EL (cell line): ENCODE results near the gene LYPD1.
A peak's percentile ranks its signal among the peaks of the same experiment; 100 is the strongest.

Experiments
- DNase-seq: peaks from one replicate; pipeline ENCODE4 v3.0.0-alpha.2; 2016

The LYPD1 gene

DNA sequence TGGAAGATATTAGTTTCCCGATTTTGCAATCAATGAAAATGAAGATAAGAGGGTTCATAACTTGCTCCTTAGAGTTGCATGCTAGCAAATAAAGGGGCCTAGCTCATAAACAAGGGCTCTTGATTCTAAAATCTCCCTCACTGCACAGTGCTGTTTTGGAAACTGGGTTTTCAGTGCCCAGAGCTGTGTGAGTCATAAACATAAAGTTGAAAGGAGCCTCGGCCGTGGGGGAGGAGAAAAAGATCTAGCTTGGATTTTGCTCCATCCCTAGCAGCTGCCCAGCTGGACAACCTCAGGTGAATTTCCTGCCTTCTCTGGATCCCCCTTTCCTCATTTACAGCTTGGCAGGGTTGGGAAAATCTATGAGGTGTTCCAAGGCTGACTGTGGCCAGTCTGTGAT, 42.5 kb downstream of the LYPD1 start:
- DNase-seq = peak; percentile 9

GRCh38 chr2:132623096-132623839, 46.7 kb downstream of the LYPD1 start:
- DNase-seq = peak; percentile 38

- no peak for DNase-seq
Observed at GRCh38 chr2:132621131-132621875, 48.7 kb downstream of the LYPD1 start.

GRCh38 chr2:132620115-132620514, 49.9 kb downstream of the LYPD1 start:
- DNase-seq = peak; percentile 43

GRCh38 chr2:132618734-132619133, 51.3 kb downstream of the LYPD1 start:
- DNase-seq = no peak

DNA sequence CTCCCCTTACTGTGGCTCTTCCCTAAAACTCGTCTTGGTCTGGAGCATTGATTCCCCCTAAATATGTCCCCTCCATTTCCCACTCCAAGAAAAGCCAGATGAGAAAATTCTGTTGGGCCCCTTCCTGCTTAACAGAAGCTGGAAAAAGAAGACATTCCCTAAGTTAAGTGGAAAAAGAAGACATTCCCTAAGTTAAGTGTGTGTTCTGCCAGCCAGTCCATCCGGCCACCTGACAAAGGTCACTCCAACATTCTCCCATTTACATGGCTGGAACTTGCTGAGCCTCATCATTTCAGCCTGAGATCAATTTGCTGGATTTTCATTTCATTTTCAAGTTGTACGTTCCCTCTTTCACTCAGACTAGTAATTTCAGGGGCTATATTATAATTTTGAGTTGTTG, 52.0 kb downstream of the LYPD1 start:
- DNase-seq = no peak

DNA sequence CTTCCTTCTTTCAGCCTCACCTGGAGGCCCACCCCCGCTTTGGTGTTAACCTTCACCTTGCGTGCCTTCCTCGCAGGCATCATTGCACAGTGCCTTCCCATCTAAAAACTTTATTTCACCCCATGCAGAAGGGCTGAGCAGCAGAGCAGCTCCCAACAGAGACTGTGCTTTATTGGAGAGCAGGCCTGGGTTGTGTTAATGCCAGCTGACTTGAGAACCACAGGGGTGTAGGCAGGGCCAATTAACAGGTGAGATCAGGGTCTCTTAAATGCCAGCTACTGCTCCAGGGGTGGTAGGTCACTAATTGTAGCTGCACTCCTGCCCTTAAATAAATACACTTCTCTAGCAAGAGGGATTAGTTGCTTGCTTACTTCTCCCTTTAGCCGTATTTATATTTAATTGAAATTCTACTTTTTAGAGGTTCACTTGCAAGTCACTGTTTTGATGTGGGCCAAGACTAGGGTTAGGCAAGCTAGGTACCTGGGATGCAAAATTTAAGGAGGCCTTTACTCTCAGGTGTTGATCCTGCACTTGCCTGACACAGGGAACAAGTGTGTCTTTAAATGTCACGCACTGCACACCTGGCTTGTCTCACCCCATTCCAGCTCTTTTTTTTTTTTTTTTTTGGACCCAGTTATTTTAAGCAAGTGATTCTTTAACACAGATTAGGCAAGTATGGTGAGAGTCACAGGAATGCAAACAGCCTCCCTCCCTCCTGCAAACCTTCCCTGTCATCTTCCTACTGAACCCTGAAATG, 54.5 kb downstream of the LYPD1 start:
- no peak for DNase-seq

DNA sequence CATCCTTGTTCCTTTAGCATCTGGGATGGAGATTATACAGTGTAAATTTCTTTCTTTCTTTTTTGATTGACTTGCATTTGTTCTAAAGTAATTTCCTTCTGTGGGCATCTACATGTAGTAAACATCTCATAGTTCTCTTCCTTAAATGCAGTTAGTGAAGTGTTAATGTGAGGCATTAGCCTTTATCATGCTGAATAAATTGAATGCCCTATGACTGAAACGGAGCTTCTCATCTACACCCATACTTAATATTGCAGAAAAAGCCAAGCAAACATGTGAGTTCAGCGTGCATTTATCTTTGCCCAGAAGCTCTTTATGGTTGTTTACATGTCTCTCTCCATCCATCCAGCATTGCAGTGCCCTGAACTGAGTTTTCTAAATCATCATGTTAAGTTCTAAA, 58.3 kb downstream of the LYPD1 start:
- no peak for DNase-seq

- DNase-seq = no peak
Observed at GRCh38 chr2:132609101-132609890, 60.7 kb downstream of the LYPD1 start.

DNA sequence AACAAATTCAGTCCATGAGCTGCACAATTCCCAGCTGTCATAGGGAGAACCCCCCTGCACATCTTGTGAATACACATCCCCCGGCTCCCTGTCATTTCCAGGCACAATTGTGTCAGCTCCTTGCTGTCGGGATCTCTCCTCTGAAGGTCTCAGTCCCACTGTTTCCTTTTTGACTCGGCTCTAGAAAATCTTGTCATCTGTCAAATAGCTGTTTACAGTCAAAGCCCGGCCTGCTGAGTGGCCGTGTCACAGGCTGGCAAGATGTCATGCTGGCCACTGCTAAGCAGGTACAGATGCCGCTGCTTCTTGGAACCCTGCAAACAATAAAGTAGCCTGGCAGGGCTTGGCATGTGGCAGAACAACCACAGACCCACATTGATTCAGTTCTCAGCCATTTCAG, 61.7 kb downstream of the LYPD1 start:
- DNase-seq = no peak

- DNase-seq = no peak
Observed at GRCh38 chr2:132607426-132608090, 62.4 kb downstream of the LYPD1 start.

DNA sequence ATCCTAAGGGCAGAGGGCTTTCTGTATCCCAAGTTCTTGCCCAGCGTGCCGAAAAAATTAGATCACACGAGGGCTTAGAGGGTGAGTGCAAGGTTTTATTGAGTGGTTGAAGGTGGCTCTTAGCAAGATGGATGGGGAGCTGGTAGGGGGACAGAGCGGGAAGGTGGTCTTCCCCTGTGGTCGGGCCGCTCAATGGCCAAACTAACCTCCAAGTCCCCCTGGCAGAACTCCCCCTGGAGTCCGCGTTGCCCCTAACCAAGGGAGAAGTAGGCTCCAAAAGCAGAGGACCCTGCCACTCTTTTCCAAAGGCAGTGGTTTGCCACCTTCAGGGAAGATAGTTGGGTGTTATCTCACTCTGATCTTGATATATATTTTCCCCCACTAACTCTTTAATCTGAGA, 63.4 kb downstream of the LYPD1 start:
- no peak for DNase-seq

- DNase-seq = no peak
Observed at GRCh38 chr2:132605236-132606180, 64.5 kb downstream of the LYPD1 start.

- no peak for DNase-seq
Observed at GRCh38 chr2:132604561-132604960, 65.4 kb downstream of the LYPD1 start.

DNA sequence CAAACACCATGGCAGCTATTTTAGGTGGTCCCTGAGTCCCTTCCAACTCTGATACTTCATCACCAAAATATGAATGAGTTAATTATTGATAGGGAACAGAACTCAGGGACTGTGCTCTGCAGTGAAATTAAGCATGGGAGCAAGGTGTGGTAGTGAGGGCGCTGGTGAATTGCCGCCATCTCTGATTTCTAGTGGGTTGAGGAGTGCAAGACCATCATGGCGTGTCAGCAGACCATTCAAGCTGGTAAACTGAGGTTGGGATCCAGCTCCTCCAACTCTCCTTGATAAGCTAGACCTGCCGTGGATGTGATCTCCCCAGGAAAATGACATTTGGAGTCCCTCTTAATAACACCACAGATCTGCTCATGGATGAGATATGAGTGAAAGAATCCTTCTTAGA, 70.4 kb downstream of the LYPD1 start:
- DNase-seq = no peak

DNA sequence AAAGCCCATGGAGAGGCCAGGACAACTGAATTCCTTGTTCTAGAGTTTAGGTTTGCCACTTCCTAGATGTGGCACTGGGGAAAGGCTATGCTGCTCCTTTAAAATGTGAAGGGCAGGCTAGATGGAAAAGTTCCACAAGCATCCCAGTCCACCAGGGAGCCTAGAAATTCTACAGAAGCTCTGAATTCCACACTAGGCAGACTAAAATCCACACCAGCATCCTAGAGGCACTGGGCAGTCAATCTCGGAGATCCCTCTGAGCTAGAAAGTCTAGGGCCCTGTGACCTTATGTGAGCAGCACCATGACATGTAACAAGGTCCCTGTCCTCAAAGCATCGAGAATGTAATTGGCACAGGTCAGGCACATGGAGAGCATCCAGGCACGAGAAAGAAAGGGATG, 71.5 kb downstream of the LYPD1 start:
- DNase-seq = no peak

DNA sequence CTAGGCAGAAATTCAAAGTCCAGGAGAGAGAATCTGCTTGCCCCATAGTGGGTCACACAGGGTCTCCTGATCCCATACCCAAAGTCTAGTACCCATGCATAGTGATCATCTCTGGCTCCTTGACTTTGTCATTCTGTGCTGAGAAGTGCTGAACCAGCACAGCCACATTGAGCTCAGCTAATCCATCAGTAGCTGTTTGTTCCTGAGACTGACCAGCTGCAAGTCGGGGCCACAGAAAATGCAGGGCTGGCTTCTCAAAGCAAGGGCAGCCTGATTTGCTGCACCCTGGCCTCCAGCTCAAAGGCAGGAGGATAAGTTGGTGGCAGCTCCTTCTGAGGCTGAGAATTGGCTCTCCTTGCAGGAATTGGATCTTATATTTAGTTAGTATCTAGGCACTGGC, 72.2 kb downstream of the LYPD1 start:
- DNase-seq = no peak

DNA sequence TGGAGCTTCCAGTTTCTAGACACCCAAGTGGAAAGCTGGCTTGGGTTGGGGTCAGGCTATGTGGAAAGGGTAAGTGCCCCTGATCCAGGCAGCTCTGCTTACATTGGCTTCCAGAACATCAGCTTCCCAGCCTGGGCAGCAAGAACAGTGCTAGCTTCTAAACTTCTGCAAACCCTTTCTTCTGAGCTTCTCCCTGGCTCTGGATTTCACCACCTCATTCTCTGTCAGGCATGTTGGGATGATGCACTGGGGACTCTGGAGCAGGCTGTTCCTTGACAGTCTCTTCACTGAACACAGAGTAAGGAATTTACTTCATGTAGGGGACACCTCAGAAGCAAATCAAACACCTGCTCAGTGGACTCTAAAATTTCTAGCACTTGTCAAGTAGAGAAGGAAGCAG, 72.8 kb downstream of the LYPD1 start:
- DNase-seq = no peak

DNA sequence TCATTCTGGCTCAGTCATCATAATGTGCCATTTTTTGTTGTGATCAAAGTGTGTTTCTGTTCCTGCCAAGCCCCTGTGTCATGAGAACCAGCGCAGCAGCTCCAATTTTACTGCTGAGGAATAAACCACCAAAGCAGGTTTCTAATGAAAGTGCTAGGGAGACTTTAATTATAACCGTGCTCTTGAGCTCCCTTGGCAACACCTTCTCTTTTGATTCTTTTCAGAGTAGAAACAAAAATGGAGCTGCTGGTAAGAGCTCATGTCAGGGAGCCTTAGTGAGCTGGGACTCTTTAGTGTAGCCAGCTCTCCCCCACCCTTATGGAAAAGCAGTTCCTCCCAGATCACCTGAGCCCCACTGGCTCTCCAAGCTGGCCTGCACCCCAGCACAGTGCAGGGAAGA, 74.3 kb downstream of the LYPD1 start:
- no peak for DNase-seq

GRCh38 chr2:132595186-132595585, 74.8 kb downstream of the LYPD1 start:
- DNase-seq = no peak
